ENCODE measurements around the gene RELA. TPM values are rescaled to one million over a fixed set of nuclear protein-coding genes. Genes with fewer than 3 reads are reported as not detected.

The RELA gene
- total RNA-seq, 1 experiment from 2014 or later: 38.0 TPM

Other genes with a start within 250 kb of the RELA start
- 4.4 and 12.4 TPM in 2 replicates for gene NEAT1, start 240.1 kb downstream of the RELA start, total RNA-seq (2014; rRNA removed; shearing (Covaris generic))
- 166 and 288 TPM in 2 replicates for gene MALAT1, start 163.9 kb downstream of the RELA start, total RNA-seq (2014; rRNA removed; shearing (Covaris generic))
- 77.6 and 80.4 TPM in 2 replicates for gene SCYL1, start 137.8 kb downstream of the RELA start, total RNA-seq (2014; rRNA removed; shearing (Covaris generic))
- gene LTBP3, start 104.6 kb downstream of the RELA start, total RNA-seq (2014; rRNA removed; shearing (Covaris generic)): 32.5 and 53.2 TPM in 2 replicates
- 72.3 and 72.7 TPM in 2 replicates for gene ZNRD2, start 92.4 kb downstream of the RELA start, total RNA-seq (2014; rRNA removed; shearing (Covaris generic))
- 28.1 and 58.6 TPM in 2 replicates for gene FAM89B, start 90.4 kb downstream of the RELA start, total RNA-seq (2014; rRNA removed; shearing (Covaris generic))
- gene EHBP1L1, start 86.9 kb downstream of the RELA start, total RNA-seq (2014; rRNA removed; shearing (Covaris generic)): 8.7 and 16.5 TPM in 2 replicates
- gene KCNK7, start 67.1 kb downstream of the RELA start, total RNA-seq (2014; rRNA removed; shearing (Covaris generic)): 0.12 TPM in 1 of 2 replicates, not detected in the other
- 32.6 and 34.3 TPM in 2 replicates for gene MAP3K11, start 48.7 kb downstream of the RELA start, total RNA-seq (2014; rRNA removed; shearing (Covaris generic))
- gene PCNX3, start 47.1 kb downstream of the RELA start, total RNA-seq (2014; rRNA removed; shearing (Covaris generic)): 27.4 and 29.0 TPM in 2 replicates
- gene SIPA1, start 24.8 kb downstream of the RELA start, total RNA-seq (2014; rRNA removed; shearing (Covaris generic)): 22.5 and 25.2 TPM in 2 replicates
- 66.3 and 71.4 TPM in 2 replicates for gene KAT5, start 49.3 kb upstream of the RELA start, total RNA-seq (2014; rRNA removed; shearing (Covaris generic))
- gene RNASEH2C, start 57.9 kb upstream of the RELA start, total RNA-seq (2014; rRNA removed; shearing (Covaris generic)): 86.2 and 132 TPM in 2 replicates
- 15.7 and 20.6 TPM in 2 replicates for gene AP5B1, start 118.1 kb upstream of the RELA start, total RNA-seq (2014; rRNA removed; shearing (Covaris generic))
- not detected in 2 replicates for gene OVOL1, start 124.1 kb upstream of the RELA start, total RNA-seq (2014; rRNA removed; shearing (Covaris generic))
- not detected in 2 replicates for gene SNX32, start 171.0 kb upstream of the RELA start, total RNA-seq (2014; rRNA removed; shearing (Covaris generic))
- gene CFL1, start 195.3 kb upstream of the RELA start, total RNA-seq (2014; rRNA removed; shearing (Covaris generic)): 1,273 and 1,592 TPM in 2 replicates
- 61.8 and 70.4 TPM in 2 replicates for gene MUS81, start 197.5 kb upstream of the RELA start, total RNA-seq (2014; rRNA removed; shearing (Covaris generic))
- gene EFEMP2, start 209.9 kb upstream of the RELA start, total RNA-seq (2014; rRNA removed; shearing (Covaris generic)): 35.8 and 38.2 TPM in 2 replicates
- not detected in 2 replicates for gene CTSW, start 216.9 kb upstream of the RELA start, total RNA-seq (2014; rRNA removed; shearing (Covaris generic))
- 79.3 and 89.3 TPM in 2 replicates for gene FIBP, start 225.6 kb upstream of the RELA start, total RNA-seq (2014; rRNA removed; shearing (Covaris generic))
- 180 and 212 TPM in 2 replicates for gene CCDC85B, start 227.8 kb upstream of the RELA start, total RNA-seq (2014; rRNA removed; shearing (Covaris generic))
- gene FOSL1, start 237.5 kb upstream of the RELA start, total RNA-seq (2014; rRNA removed; shearing (Covaris generic)): 23.6 and 30.8 TPM in 2 replicates